K562 (cell line): Measurements from ENCODE around the gene MCFD2. TPM values are rescaled to one million over a fixed set of nuclear protein-coding genes. Genes with fewer than 3 reads are reported as not detected.

Experiments used
- BCOR ChIP-seq: fragments of 450-650 bp; IDR thresholded peaks from 2 replicates; pipeline ENCODE4 v1.6.1; 2016
- CBX3 ChIP-seq, 2 experiments: IDR thresholded peaks; 1 replicate in 1 of 2; 2 replicates in 1 of 2; pipeline ENCODE4 v1.6.1; 2012; ENCODE audit warnings: inconsistent platforms in 2 of 2, low read length in 2 of 2, borderline replicate concordance in 1 of 2, control low read depth in 1 of 2
- CUX1 ChIP-seq: fragments of 200-800 bp; sonication (Bioruptor generic); IDR thresholded peaks from 2 replicates; pipeline ENCODE4 v1.6.1; 2016; ENCODE audit warnings: missing genetic modification characterization, missing compliant biosample characterization
- FOXK1 ChIP-seq: sonication (generic); formaldehyde crosslinking; IDR thresholded peaks from 2 replicates; pipeline ENCODE4 v1.8.0; 2022; ENCODE audit warnings: missing genetic modification reagents, mild to moderate bottlenecking, borderline replicate concordance
- MXD1 ChIP-seq: fragments of 250-450 bp; sonication (Bioruptor Pico); IDR thresholded peaks from 2 replicates; pipeline ENCODE4 v1.8.0; 2021; ENCODE audit warnings: borderline replicate concordance, mild to moderate bottlenecking, moderate library complexity; ENCODE audit not compliant: poor library complexity, severe bottlenecking
- PCBP1 ChIP-seq: fragments of 200-400 bp; formaldehyde crosslinking; IDR thresholded peaks from 2 replicates; pipeline ENCODE4 v1.6.1; 2018; ENCODE audit warnings: mild to moderate bottlenecking, low read depth, low read length; ENCODE audit not compliant: poor library complexity, severe bottlenecking
- POLR3A ChIP-seq: IDR thresholded peaks from 2 replicates; pipeline ENCODE4 v1.6.1; 2011; ENCODE audit warnings: borderline replicate concordance, mild to moderate bottlenecking, moderate library complexity; ENCODE audit not compliant: insufficient read length, insufficient read depth; ENCODE audit errors: extremely low read depth
- RNF219 ChIP-seq: fragments of 250-450 bp; sonication (Bioruptor Pico); IDR thresholded peaks from 2 replicates; pipeline ENCODE4 v1.5.0; 2022; ENCODE audit warnings: mild to moderate bottlenecking
- SMAD4 ChIP-seq: fragments of 250-450 bp; sonication (Bioruptor Pico); conservative IDR thresholded peaks from 2 replicates; pipeline ENCODE4 v1.8.0; 2021; ENCODE audit warnings: inconsistent platforms, mild to moderate bottlenecking, moderate library complexity
- TBL1XR1 ChIP-seq, 2 experiments: IDR thresholded peaks; 2 replicates each; pipeline ENCODE4 v1.6.1; 2012; ENCODE audit warnings: improper control_type of control experiment in 2 of 2, low read length in 2 of 2, mild to moderate bottlenecking in 1 of 2
- U2AF2 ChIP-seq: fragments of 200-400 bp; formaldehyde crosslinking; optimal IDR thresholded peaks from 2 replicates; pipeline ENCODE3; 2017; ENCODE audit warnings: low read depth, mild to moderate bottlenecking, low read length
- ZBTB7A ChIP-seq: IDR thresholded peaks from 2 replicates; pipeline ENCODE4 v1.6.1; 2011; ENCODE audit warnings: low read depth, mild to moderate bottlenecking, low read length, moderate library complexity, borderline replicate concordance; ENCODE audit not compliant: control insufficient read depth
- ZBTB9 ChIP-seq: fragments of 450-650 bp; formaldehyde crosslinking; IDR thresholded peaks from 2 replicates; pipeline ENCODE4 v1.4.0; 2020; ENCODE audit warnings: mild to moderate bottlenecking, moderate library complexity
- ZKSCAN8 ChIP-seq: fragments of 200-800 bp; sonication (Bioruptor generic); IDR thresholded peaks from 2 replicates; pipeline ENCODE4 v1.6.1; 2016; ENCODE audit warnings: missing genetic modification characterization, missing compliant biosample characterization
- ZNF134 ChIP-seq: fragments of 250-450 bp; sonication (Bioruptor Pico); conservative IDR thresholded peaks from 2 replicates; pipeline ENCODE4 v1.4.0; 2020
- ZNF274 ChIP-seq: IDR thresholded peaks from 2 replicates; pipeline ENCODE4 v1.6.1; 2011; ENCODE audit warnings: low read depth, mild to moderate bottlenecking, low read length, moderate library complexity, borderline replicate concordance
- ZSCAN32 ChIP-seq: fragments of 450-650 bp; formaldehyde crosslinking; IDR thresholded peaks from 2 replicates; pipeline ENCODE4 v1.4.0; 2020; ENCODE audit warnings: mild to moderate bottlenecking, moderate library complexity
- polyA plus RNA-seq, 8 experiments: library from polyadenylated mRNA; depleted of rRNA in 4 of 8; stranded (reverse) in 5 of 8; unstranded in 3 of 8; fragments of >200 nt; fragmentation: Nextera tagmentation in 2 of 8; fragmentation: Illumina TruSeq in 1 of 8; extraction: Ambion mirVana in 2 of 8; extraction: Trizol in 1 of 8; gene quantifications; 2 replicates each; pipeline versions ENCODE4 v1.2.1 to v1.2.3, GENCODE V29; 2011 to 2014; ENCODE audit warnings: inconsistent platforms in 1 of 8, missing spikeins in 1 of 8
- total RNA-seq, 7 experiments: library from RNA; depleted of rRNA in 6 of 7; stranded (reverse); fragments of >200 nt in 6 of 7; fragmentation: Illumina TruSeq in 2 of 7; extraction: Trizol in 2 of 7; gene quantifications; 2 replicates each; pipeline versions ENCODE4 v1.2.1 to v1.2.3, GENCODE V29; 2011 to 2021; ENCODE audit warnings: low replicate concordance in 1 of 7

MCFD2 gene
- total and polyA plus RNA-seq, 9 of the 15 experiments (the other 6 are each of a cell fraction or from before 2014, with no cell fraction given): 78.6 to 237 (median 123) TPM

GRCh38 chr2:46913471-46914381 is 1.9 kb downstream of the MCFD2 start (continued):
- peak; percentile 60; the same call in 1 of the 2 replicates for TF ChIP-seq ZBTB9
- TF ChIP-seq SMAD4 (CRISPR knock-in tag): 0 out of 2 replicates have a peak, but pooled peaks have one; percentile 6
- TF ChIP-seq FOXK1 (CRISPR knock-in tag): no peak
- TF ChIP-seq CBX3 (IDR thresholded peaks at IDR 0.05; ENCODE audit: borderline replicate concordance in 1 of 2, low read length in 2 of 2): no peak
- peak; percentile 34; the same call in 1 of the 2 replicates for TF ChIP-seq BCOR
- no peak for TF ChIP-seq MXD1
- no peak for TF ChIP-seq PCBP1
- no peak for TF ChIP-seq ZNF134 (CRISPR knock-in tag)
- peak; percentile 67; the same call in 1 of the 2 replicates for TF ChIP-seq ZSCAN32 (CRISPR knock-in tag)
- no peak for TF ChIP-seq ZBTB7A
- no peak for TF ChIP-seq TBL1XR1 (IDR thresholded peaks at IDR 0.05; ENCODE audit: low read length in 2 of 2)
- no peak for TF ChIP-seq POLR3A
- TF ChIP-seq ZKSCAN8 (CRISPR knock-in tag): no peak
- TF ChIP-seq RNF219: no peak
- no peak for TF ChIP-seq U2AF2
- no peak for TF ChIP-seq CUX1 (CRISPR knock-in tag)
- no peak for TF ChIP-seq ZNF274
